K562 (cell line): Measurements from ENCODE around the gene AMT. TPM values are rescaled to one million over a fixed set of nuclear protein-coding genes. Genes with fewer than 3 reads are reported as not detected.

Source experiments
- ATF2 ChIP-seq: sonication (generic); formaldehyde crosslinking; IDR thresholded peaks from 2 replicates; pipeline ENCODE4 v1.8.1; 2022; ENCODE audit warnings: missing genetic modification reagents
- ATF6 ChIP-seq: sonication (generic); formaldehyde crosslinking; IDR thresholded peaks from 2 replicates; pipeline ENCODE4 v1.4.0; 2020; ENCODE audit warnings: mild to moderate bottlenecking, missing genetic modification reagents
- BRF1 ChIP-seq: IDR thresholded peaks from 3 replicates; pipeline ENCODE4 v1.6.1; 2011; ENCODE audit warnings: borderline replicate concordance, mild to moderate bottlenecking; ENCODE audit not compliant: insufficient read length; ENCODE audit errors: extremely low read depth
- CBFA2T3 ChIP-seq: fragments of 450-650 bp; IDR thresholded peaks from 2 replicates; pipeline ENCODE4 v1.6.1; 2017
- CHCHD3 ChIP-seq: fragments of 250-450 bp; sonication (Bioruptor Pico); IDR thresholded peaks from 2 replicates; pipeline ENCODE4 v2.1.2; 2022; ENCODE audit warnings: mild to moderate bottlenecking
- FOXJ3 ChIP-seq: sonication (generic); formaldehyde crosslinking; IDR thresholded peaks from 2 replicates; pipeline ENCODE4 v1.4.0; 2020; ENCODE audit warnings: mild to moderate bottlenecking, missing genetic modification reagents
- HBP1 ChIP-seq: fragments of 450-650 bp; formaldehyde crosslinking; IDR thresholded peaks from 2 replicates; pipeline ENCODE4 v1.4.0; 2022; ENCODE audit warnings: missing genetic modification characterization
- MCM3 ChIP-seq: fragments of 450-650 bp; IDR thresholded peaks from 2 replicates; pipeline ENCODE4 v1.6.1; 2016
- NCOR1 ChIP-seq: fragments of 450-650 bp; IDR thresholded peaks from 2 replicates; pipeline ENCODE4 v1.6.1; 2016; ENCODE audit warnings: mild to moderate bottlenecking, moderate library complexity
- RCOR1 ChIP-seq, 2 experiments: IDR thresholded peaks; 2 replicates each; pipeline ENCODE4 v1.6.1; 2012; ENCODE audit warnings: low read depth in 2 of 2, low read length in 2 of 2, borderline replicate concordance in 1 of 2, improper control_type of control experiment in 1 of 2
- SMAD4 ChIP-seq: fragments of 250-450 bp; sonication (Bioruptor Pico); conservative IDR thresholded peaks from 2 replicates; pipeline ENCODE4 v1.8.0; 2021; ENCODE audit warnings: inconsistent platforms, mild to moderate bottlenecking, moderate library complexity
- STAT5B ChIP-seq: fragments of 250-450 bp; sonication (Bioruptor Pico); IDR thresholded peaks from 2 replicates; pipeline ENCODE4 v1.8.0; 2021; ENCODE audit warnings: mild to moderate bottlenecking, inconsistent platforms
- TAF9B ChIP-seq: fragments of 450-650 bp; IDR thresholded peaks from 2 replicates; pipeline ENCODE4 v1.6.1; 2018; ENCODE audit warnings: mild to moderate bottlenecking; ENCODE audit not compliant: partially characterized antibody
- ZNF668 ChIP-seq: fragments of 250-450 bp; sonication (Bioruptor Pico); IDR thresholded peaks from 2 replicates; pipeline ENCODE4 v1.8.0; 2022; ENCODE audit warnings: mild to moderate bottlenecking, inconsistent platforms
- polyA plus RNA-seq, 8 experiments: library from polyadenylated mRNA; depleted of rRNA in 4 of 8; stranded (reverse) in 5 of 8; unstranded in 3 of 8; fragments of >200 nt; fragmentation: Nextera tagmentation in 2 of 8; fragmentation: Illumina TruSeq in 1 of 8; extraction: Ambion mirVana in 2 of 8; extraction: Trizol in 1 of 8; gene quantifications; 2 replicates each; pipeline versions ENCODE4 v1.2.1 to v1.2.3, GENCODE V29; 2011 to 2014; ENCODE audit warnings: inconsistent platforms in 1 of 8, missing spikeins in 1 of 8
- total RNA-seq, 7 experiments: library from RNA; depleted of rRNA in 6 of 7; stranded (reverse); fragments of >200 nt in 6 of 7; fragmentation: Illumina TruSeq in 2 of 7; extraction: Trizol in 2 of 7; gene quantifications; 2 replicates each; pipeline versions ENCODE4 v1.2.1 to v1.2.3, GENCODE V29; 2011 to 2021; ENCODE audit warnings: low replicate concordance in 1 of 7
- TF ChIP-seq, protein P1 (sequence below), 3 experiments: fragments of 200-800 bp in 1 of 3; sonication (Bioruptor generic) in 1 of 3; sonication (generic) in 1 of 3; formaldehyde crosslinking in 1 of 3; IDR thresholded peaks; 2 replicates each; pipeline versions ENCODE4 v1.6.1 to v1.8.0; 2016 to 2022; ENCODE audit warnings: mild to moderate bottlenecking in 2 of 3, missing compliant biosample characterization in 2 of 3, missing genetic modification characterization in 2 of 3, missing genetic modification reagents in 1 of 3
- TF ChIP-seq, protein P2 (sequence below), 2 experiments: fragments of 150-350 bp in 1 of 2; IDR thresholded peaks; 2 replicates each; pipeline ENCODE4 v1.6.1; 2012 to 2016; ENCODE audit warnings: low read depth in 2 of 2, low read length in 2 of 2, mild to moderate bottlenecking in 1 of 2, moderate library complexity in 1 of 2

AMT gene
- total and polyA plus RNA-seq, 9 of the 15 experiments (the other 6 are each of a cell fraction or from before 2014, with no cell fraction given), result 0.14 to 2.1 (median 0.52) TPM

GRCh38 chr3:49465270-49466034 lies 43.2 kb upstream of the AMT start (continued):
- TF ChIP-seq ATF2 (CRISPR knock-in tag), result no peak
- TF ChIP-seq NCOR1, result peak; percentile 59
- TF ChIP-seq HBP1 (CRISPR knock-in tag), result no peak
- TF ChIP-seq BRF1, result no peak
- no peak for TF ChIP-seq TAF9B
- no peak for TF ChIP-seq ATF6 (CRISPR knock-in tag)
- TF ChIP-seq CHCHD3 (CRISPR knock-in tag), result no peak
- TF ChIP-seq CBFA2T3, result peak; percentile 85
- peak; percentile 62 to 83; a peak in 3 of 4 replicates for TF ChIP-seq RCOR1 (IDR thresholded peaks at IDR 0.05; ENCODE audit: borderline replicate concordance in 1 of 2, low read depth in 2 of 2, low read length in 2 of 2)
- no peak for TF ChIP-seq MCM3
- 0 out of 2 replicates have a peak, but pooled peaks have one; percentile 36 for TF ChIP-seq SMAD4 (CRISPR knock-in tag)
- TF ChIP-seq STAT5B (CRISPR knock-in tag), result no peak
- TF ChIP-seq, protein P1, sequence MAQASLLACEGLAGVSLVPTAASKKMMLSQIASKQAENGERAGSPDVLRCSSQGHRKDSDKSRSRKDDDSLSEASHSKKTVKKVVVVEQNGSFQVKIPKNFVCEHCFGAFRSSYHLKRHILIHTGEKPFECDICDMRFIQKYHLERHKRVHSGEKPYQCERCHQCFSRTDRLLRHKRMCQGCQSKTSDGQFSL (CRISPR knock-in tag; IDR thresholded peaks at IDR 0.05), result no peak
- TF ChIP-seq, protein P1 (tag; IDR thresholded peaks at IDR 0.05), result no peak
- TF ChIP-seq FOXJ3 (CRISPR knock-in tag), result no peak
- TF ChIP-seq ZNF668 (CRISPR knock-in tag), result no peak
- TF ChIP-seq, protein P2, sequence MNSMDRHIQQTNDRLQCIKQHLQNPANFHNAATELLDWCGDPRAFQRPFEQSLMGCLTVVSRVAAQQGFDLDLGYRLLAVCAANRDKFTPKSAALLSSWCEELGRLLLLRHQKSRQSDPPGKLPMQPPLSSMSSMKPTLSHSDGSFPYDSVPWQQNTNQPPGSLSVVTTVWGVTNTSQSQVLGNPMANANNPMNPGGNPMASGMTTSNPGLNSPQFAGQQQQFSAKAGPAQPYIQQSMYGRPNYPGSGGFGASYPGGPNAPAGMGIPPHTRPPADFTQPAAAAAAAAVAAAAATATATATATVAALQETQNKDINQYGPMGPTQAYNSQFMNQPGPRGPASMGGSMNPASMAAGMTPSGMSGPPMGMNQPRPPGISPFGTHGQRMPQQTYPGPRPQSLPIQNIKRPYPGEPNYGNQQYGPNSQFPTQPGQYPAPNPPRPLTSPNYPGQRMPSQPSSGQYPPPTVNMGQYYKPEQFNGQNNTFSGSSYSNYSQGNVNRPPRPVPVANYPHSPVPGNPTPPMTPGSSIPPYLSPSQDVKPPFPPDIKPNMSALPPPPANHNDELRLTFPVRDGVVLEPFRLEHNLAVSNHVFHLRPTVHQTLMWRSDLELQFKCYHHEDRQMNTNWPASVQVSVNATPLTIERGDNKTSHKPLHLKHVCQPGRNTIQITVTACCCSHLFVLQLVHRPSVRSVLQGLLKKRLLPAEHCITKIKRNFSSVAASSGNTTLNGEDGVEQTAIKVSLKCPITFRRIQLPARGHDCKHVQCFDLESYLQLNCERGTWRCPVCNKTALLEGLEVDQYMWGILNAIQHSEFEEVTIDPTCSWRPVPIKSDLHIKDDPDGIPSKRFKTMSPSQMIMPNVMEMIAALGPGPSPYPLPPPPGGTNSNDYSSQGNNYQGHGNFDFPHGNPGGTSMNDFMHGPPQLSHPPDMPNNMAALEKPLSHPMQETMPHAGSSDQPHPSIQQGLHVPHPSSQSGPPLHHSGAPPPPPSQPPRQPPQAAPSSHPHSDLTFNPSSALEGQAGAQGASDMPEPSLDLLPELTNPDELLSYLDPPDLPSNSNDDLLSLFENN (IDR thresholded peaks at IDR 0.05; ENCODE audit: low read depth in 2 of 2, low read length in 2 of 2), result no peak
